Trophoblast cell (in vitro differentiated cells and primary cell): ENCODE data around the gene RIC3.

ENCODE experiments used
- DNase-seq, 2 donors: peaks; one replicate each; pipeline ENCODE4 v3.0.0-alpha.2; 2016
- H2AFZ ChIP-seq: 2 replicates; pipeline ENCODE4 v1.6.1; 2013; ENCODE audit warnings: low read length, moderate library complexity, mild to moderate bottlenecking; ENCODE audit not compliant: insufficient read depth, poor library complexity
- H2AK5ac ChIP-seq: 2 replicates; pipeline ENCODE4 v1.6.1; 2013; ENCODE audit warnings: mild to moderate bottlenecking, low read length
- H2BK120ac ChIP-seq: 2 replicates; pipeline ENCODE4 v1.6.1; 2013; ENCODE audit warnings: low read length, mild to moderate bottlenecking, moderate library complexity; ENCODE audit not compliant: insufficient read depth, poor library complexity
- H2BK12ac ChIP-seq: 2 replicates; pipeline ENCODE4 v1.6.1; 2013; ENCODE audit warnings: mild to moderate bottlenecking, low read length, moderate library complexity
- H2BK5ac ChIP-seq: 2 replicates; pipeline ENCODE4 v1.6.1; 2013; ENCODE audit warnings: low read length, low read depth, moderate library complexity, mild to moderate bottlenecking; ENCODE audit not compliant: poor library complexity
- H3K14ac ChIP-seq: 2 replicates; pipeline ENCODE4 v1.6.1; 2013; ENCODE audit warnings: mild to moderate bottlenecking, low read length
- H3K18ac ChIP-seq: 2 replicates; pipeline ENCODE4 v1.6.1; 2013; ENCODE audit warnings: mild to moderate bottlenecking, low read length
- H3K23ac ChIP-seq: 2 replicates; pipeline ENCODE4 v1.6.1; 2013; ENCODE audit warnings: low read length
- H3K27ac ChIP-seq: 2 replicates; pipeline ENCODE4 v1.5.1; 2013; ENCODE audit warnings: low read depth, mild to moderate bottlenecking, inconsistent platforms, low read length, moderate library complexity
- H3K27me3 ChIP-seq: 2 replicates; pipeline ENCODE4 v1.6.1; 2013; ENCODE audit warnings: inconsistent platforms, mild to moderate bottlenecking, low read length, moderate library complexity; ENCODE audit not compliant: insufficient read depth
- H3K36me3 ChIP-seq, 2 experiments: 1 replicate in 1 of 2; 2 replicates in 1 of 2; pipeline ENCODE4 v1.6.1; 2013; ENCODE audit warnings: low read length in 2 of 2, mild to moderate bottlenecking in 2 of 2, moderate library complexity in 1 of 2; ENCODE audit not compliant: insufficient read depth in 2 of 2, control insufficient read depth in 1 of 2
- H3K4ac ChIP-seq: 2 replicates; pipeline ENCODE4 v1.6.1; 2013; ENCODE audit warnings: low read depth, mild to moderate bottlenecking, low read length, moderate library complexity
- H3K4me1 ChIP-seq, 2 experiments: 1 replicate in 1 of 2; 2 replicates in 1 of 2; pipeline ENCODE4 v1.6.1; 2013; ENCODE audit warnings: low read length in 2 of 2, mild to moderate bottlenecking in 2 of 2, moderate library complexity in 1 of 2; ENCODE audit not compliant: insufficient read depth in 2 of 2, control insufficient read depth in 1 of 2
- H3K4me2 ChIP-seq: 2 replicates; pipeline ENCODE4 v1.6.1; 2013; ENCODE audit warnings: inconsistent platforms, mild to moderate bottlenecking, low read length, moderate library complexity
- H3K4me3 ChIP-seq: 2 replicates; pipeline ENCODE4 v1.5.1; 2013; ENCODE audit warnings: mild to moderate bottlenecking, low read depth, low read length, inconsistent platforms
- H3K79me1 ChIP-seq: one replicate; pipeline ENCODE4 v1.6.1; 2013; ENCODE audit warnings: low read length
- H3K79me2 ChIP-seq: 2 replicates; pipeline ENCODE4 v1.6.1; 2013; ENCODE audit warnings: low read length, mild to moderate bottlenecking; ENCODE audit not compliant: control insufficient read depth, insufficient read depth, poor library complexity
- H3K9ac ChIP-seq: 2 replicates; pipeline ENCODE4 v1.6.1; 2013; ENCODE audit warnings: mild to moderate bottlenecking, low read length
- H3K9me3 ChIP-seq: 2 replicates; pipeline ENCODE4 v1.6.1; 2013; ENCODE audit warnings: low read depth, mild to moderate bottlenecking, control low read depth, inconsistent platforms, low read length; ENCODE audit not compliant: insufficient read depth
- H4K12ac ChIP-seq: 2 replicates; pipeline ENCODE4 v1.6.1; 2013; ENCODE audit warnings: low read depth, mild to moderate bottlenecking, low read length, moderate library complexity
- H4K8ac ChIP-seq: 2 replicates; pipeline ENCODE4 v1.6.1; 2013; ENCODE audit warnings: low read depth, mild to moderate bottlenecking, low read length, moderate library complexity
- H4K91ac ChIP-seq: one replicate; pipeline ENCODE4 v1.6.1; 2013; ENCODE audit warnings: low read depth, mild to moderate bottlenecking, low read length, moderate library complexity
- WGBS: extraction: QIAGEN DNeasy Blood & Tissue Kit; methylation state at CpG from one replicate; pipeline ENCODE4 v1.1.7; 2013; ENCODE audit warnings: missing lambda C conversion rate; ENCODE audit not compliant: insufficient read length, insufficient coverage; ENCODE audit errors: extremely low coverage; 5-methylcytosine and 5-hydroxymethylcytosine counted together

Gene RIC3

GRCh38 chr11:8213376-8213775 is 44.6 kb upstream of the RIC3 start:
- Histone ChIP-seq H3K23ac (no peak overlapping the region), H3K79me1 (peaks cover 8% of the 10 kb centered on the region), H4K91ac (no peak overlapping the region), H3K18ac (no peak overlapping the region), H3K4me2 (no peak overlapping the region), H3K27ac (no peak overlapping the region), H2BK120ac (no peak overlapping the region), H3K4ac (no peak overlapping the region), H3K79me2 (no peaks in the 10 kb centered on the region), H2BK12ac (no peak overlapping the region), H4K8ac (no peak overlapping the region), H3K9ac (no peak overlapping the region), H3K4me3 (no peak overlapping the region), H3K27me3 (no peaks in the 10 kb centered on the region), H2AFZ (no peak overlapping the region), H4K12ac (no peak overlapping the region), H3K4me1 (peaks cover 9 to 11% of the 10 kb centered on the region in 2 experiments), H2BK5ac (no peak overlapping the region), H2AK5ac (no peak overlapping the region), H3K14ac (no peak overlapping the region), H3K9me3 (no peaks in the 10 kb centered on the region), H3K36me3 (no peaks in the 10 kb centered on the region)
- WGBS = no CpG with 5 or more reads among the region's 4 CpGs
- DNase-seq = no peak

DNA sequence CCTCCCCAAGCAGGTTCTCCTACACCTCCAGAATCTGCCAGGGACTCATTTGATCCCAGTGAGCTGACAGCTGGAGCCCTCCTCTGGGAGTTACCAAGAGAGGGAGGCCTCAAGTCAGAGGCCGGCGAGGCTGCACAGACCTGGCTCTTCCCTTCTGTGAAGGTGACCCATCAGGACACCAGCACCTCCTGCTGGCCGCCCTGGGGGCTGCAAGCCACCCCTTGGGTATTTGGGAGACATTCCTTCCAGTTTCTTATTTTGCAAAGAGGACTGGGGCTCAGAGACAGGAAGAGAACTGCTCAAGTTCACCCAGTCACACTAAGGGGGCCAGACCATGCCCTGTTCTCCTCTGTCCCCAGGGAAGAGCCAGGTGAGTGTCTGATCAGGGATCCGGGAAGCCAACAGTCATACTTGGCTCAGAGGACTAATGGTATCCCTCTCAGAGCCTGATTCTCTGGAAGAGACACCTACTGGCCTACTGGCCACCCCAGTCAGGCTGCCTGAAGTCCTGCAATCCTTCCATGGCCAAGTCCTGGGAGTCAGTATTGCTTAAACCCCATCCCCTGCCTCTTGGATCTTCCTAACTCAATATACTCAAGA is 40.5 kb upstream of the RIC3 start:
- H4K91ac ChIP-seq = no peak overlapping the region
- no peak for DNase-seq
- no peak overlapping the region for H2BK12ac ChIP-seq
- no peak overlapping the region for H2AFZ ChIP-seq
- H3K4me2 ChIP-seq = no peak overlapping the region
- H3K79me2 ChIP-seq = no peaks in the 10 kb centered on the region
- H3K14ac ChIP-seq = no peak overlapping the region
- peaks cover 3 to 5% of the 10 kb centered on the region in 2 experiments for H3K4me1 ChIP-seq
- H4K8ac ChIP-seq = no peak overlapping the region
- no peak overlapping the region for H3K9ac ChIP-seq
- no peaks in the 10 kb centered on the region for H3K36me3 ChIP-seq
- no peak overlapping the region for H2BK5ac ChIP-seq
- H2BK120ac ChIP-seq = no peak overlapping the region
- H3K79me1 ChIP-seq = no peaks in the 10 kb centered on the region
- H3K27me3 ChIP-seq = no peaks in the 10 kb centered on the region
- H3K27ac ChIP-seq = no peak overlapping the region
- no peak overlapping the region for H3K18ac ChIP-seq
- no peaks in the 10 kb centered on the region for H3K9me3 ChIP-seq
- H3K23ac ChIP-seq = no peak overlapping the region
- no peak overlapping the region for H2AK5ac ChIP-seq
- no CpG with 5 or more reads among the region's 4 CpGs for WGBS
- no peak overlapping the region for H4K12ac ChIP-seq
- no peak overlapping the region for H3K4me3 ChIP-seq
- no peak overlapping the region for H3K4ac ChIP-seq

DNA sequence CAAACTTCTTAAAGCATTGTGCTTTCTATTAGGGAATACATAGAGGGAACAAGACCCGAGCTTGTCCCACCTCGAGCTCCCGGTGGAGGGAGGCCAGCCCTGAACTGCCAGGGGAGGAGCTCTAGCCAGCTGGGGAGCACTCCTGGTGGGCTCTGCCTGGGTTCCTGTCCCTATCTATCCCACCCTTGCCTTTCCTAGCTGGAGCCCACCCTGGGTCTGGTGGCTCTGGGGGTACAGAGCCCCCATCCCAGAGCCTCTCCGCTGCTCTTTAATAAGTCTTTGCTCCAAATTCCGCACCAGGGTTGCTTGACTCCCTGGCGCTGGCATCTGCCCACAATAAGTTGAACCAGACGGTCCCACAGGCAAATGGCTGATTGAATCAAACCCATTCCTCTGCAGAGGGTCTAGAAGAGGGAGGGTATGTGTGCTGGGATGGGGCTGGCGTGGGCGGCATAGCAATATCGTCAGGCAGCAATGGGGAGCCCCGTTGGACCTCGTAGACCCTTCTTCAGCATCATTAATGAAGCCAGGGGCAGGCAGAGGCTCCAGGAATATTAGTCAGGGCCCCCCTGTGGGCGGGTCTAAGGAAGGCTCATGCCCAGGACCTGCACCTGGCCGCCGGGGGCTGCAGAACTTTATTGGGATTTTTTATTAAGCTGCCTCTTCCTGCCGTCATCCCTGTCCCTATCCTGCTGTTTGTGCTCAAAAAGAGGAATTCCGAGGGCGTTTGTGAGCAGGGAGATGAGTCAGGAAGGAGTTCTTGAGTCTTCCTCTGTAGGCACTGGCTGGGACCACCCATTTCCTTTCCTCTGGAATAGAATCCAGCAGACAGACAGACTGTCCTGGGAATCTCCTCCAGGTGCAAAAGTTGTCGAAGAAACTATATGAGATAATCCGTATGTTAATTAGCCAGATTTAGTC is 38.5 kb upstream of the RIC3 start:
- no peaks in the 10 kb centered on the region for H3K79me2 ChIP-seq
- no peak overlapping the region for H4K12ac ChIP-seq
- no peak overlapping the region for H4K91ac ChIP-seq
- peaks cover 3 to 5% of the 10 kb centered on the region in 2 experiments for H3K4me1 ChIP-seq
- DNase-seq = no peak
- H3K4ac ChIP-seq = no peak overlapping the region
- H2AK5ac ChIP-seq = no peak overlapping the region
- H3K27me3 ChIP-seq = no peaks in the 10 kb centered on the region
- no peak overlapping the region for H3K4me3 ChIP-seq
- H3K18ac ChIP-seq = no peak overlapping the region
- H3K14ac ChIP-seq = no peak overlapping the region
- H3K36me3 ChIP-seq = no peaks in the 10 kb centered on the region
- H2BK5ac ChIP-seq = no peak overlapping the region
- no peak overlapping the region for H4K8ac ChIP-seq
- no CpG with 5 or more reads among the region's 20 CpGs for WGBS
- no peak overlapping the region for H2BK12ac ChIP-seq
- H2BK120ac ChIP-seq = no peak overlapping the region
- H3K23ac ChIP-seq = no peak overlapping the region
- no peak overlapping the region for H3K9ac ChIP-seq
- H3K79me1 ChIP-seq = no peaks in the 10 kb centered on the region
- no peaks in the 10 kb centered on the region for H3K9me3 ChIP-seq
- no peak overlapping the region for H2AFZ ChIP-seq
- H3K27ac ChIP-seq = no peak overlapping the region
- no peak overlapping the region for H3K4me2 ChIP-seq

DNA sequence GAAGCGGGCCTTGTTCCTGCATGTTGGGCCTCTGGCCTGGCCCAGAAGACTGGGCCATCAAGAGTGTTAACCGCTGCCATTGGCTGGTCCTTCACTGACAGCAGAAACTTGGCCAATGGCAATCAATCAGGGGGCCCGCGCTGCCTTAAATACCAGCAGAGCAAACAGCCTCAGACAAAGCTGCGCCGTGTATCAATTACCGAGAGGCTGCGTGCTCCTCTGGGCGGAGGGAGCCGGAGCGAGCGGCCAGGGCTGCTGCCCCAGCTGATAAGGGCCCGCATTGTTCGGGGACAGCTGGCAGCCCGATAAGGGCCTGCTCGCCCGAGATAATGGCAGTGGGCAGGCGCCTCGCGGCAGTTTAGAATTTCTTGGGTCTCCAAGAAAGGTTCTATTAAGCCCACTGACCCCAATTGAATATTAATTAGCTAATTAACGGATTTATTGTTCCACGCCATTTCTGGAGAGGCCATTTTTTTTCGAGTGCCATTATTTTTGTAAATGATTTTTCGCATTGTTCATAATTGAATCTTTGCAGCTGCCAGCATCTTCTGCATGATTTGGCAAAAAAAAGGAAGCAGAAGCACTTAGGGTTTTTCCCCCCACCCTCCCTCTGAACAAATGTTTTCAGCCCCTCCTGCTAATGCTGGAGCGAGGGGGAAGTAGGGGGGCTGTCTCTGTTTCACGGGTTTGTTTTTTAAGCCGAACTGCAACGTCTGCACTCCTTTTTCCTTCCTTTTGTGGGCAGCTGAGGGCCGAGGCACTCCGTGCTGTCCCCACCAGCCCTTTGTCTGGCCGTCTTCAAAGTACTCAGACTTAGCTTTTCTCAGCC is 37.6 kb upstream of the RIC3 start:
- H3K27ac ChIP-seq = no peak overlapping the region
- peaks cover 3 to 5% of the 10 kb centered on the region in 2 experiments for H3K4me1 ChIP-seq
- no peak overlapping the region for H4K12ac ChIP-seq
- no peak overlapping the region for H3K4me3 ChIP-seq
- no peaks in the 10 kb centered on the region for H3K36me3 ChIP-seq
- H3K27me3 ChIP-seq = no peaks in the 10 kb centered on the region
- no peak overlapping the region for H3K4ac ChIP-seq
- no peak overlapping the region for H2BK5ac ChIP-seq
- H3K9ac ChIP-seq = no peak overlapping the region
- H3K14ac ChIP-seq = no peak overlapping the region
- H3K23ac ChIP-seq = no peak overlapping the region
- H2BK120ac ChIP-seq = no peak overlapping the region
- no peak overlapping the region for H2AFZ ChIP-seq
- H3K79me1 ChIP-seq = no peaks in the 10 kb centered on the region
- H4K91ac ChIP-seq = no peak overlapping the region
- no peaks in the 10 kb centered on the region for H3K9me3 ChIP-seq
- no peak overlapping the region for H4K8ac ChIP-seq
- no peak overlapping the region for H2AK5ac ChIP-seq
- no peak overlapping the region for H3K4me2 ChIP-seq
- DNase-seq = peak; percentile 28 to 69
- no peaks in the 10 kb centered on the region for H3K79me2 ChIP-seq
- no peak overlapping the region for H2BK12ac ChIP-seq
- WGBS = no CpG with 5 or more reads among the region's 31 CpGs
- no peak overlapping the region for H3K18ac ChIP-seq
